ENCODE results near the gene DCANP1.

DCANP1 gene

GRCh38 chr5:135457424-135458071 lies 10.4 kb upstream of the DCANP1 start:
- DNase-seq (ENCODE audit: low read depth in 2 of 2, low spot score in 1 of 2), result peak in 1 of 2 donors; percentile 15

- no peak for DNase-seq (ENCODE audit: low read depth in 2 of 2, low spot score in 1 of 2)
Measured at GRCh38 chr5:135456238-135457099, 9.3 kb upstream of the DCANP1 start.

GRCh38 chr5:135455876-135456237 lies 8.7 kb upstream of the DCANP1 start:
- DNase-seq (ENCODE audit: low read depth in 2 of 2, low spot score in 1 of 2), result no peak

DNA sequence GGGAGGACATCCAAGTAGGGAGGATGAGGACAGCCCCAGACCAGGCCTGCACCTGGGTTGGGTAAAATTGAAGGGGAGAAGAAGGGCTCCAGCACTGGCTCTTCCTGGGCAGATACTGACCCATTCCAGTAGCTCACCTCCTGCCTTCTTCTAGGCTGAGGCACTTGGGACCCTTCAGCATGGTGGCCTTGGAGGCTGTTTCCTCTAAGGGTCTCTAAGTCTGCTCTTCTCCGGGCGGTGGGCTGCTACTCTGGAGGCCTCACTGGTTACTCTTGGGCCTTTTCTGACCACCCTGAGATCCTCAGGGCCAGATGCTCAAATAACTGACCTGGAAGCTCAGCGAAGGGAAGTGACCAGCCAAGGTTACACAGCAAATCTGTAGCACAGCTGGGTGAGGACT lies 7.8 kb upstream of the DCANP1 start:
- DNase-seq (ENCODE audit: low read depth in 2 of 2, low spot score in 1 of 2), result no peak

GRCh38 chr5:135453613-135454012 lies 6.5 kb upstream of the DCANP1 start:
- no peak for DNase-seq (ENCODE audit: low read depth in 2 of 2, low spot score in 1 of 2)

DNA sequence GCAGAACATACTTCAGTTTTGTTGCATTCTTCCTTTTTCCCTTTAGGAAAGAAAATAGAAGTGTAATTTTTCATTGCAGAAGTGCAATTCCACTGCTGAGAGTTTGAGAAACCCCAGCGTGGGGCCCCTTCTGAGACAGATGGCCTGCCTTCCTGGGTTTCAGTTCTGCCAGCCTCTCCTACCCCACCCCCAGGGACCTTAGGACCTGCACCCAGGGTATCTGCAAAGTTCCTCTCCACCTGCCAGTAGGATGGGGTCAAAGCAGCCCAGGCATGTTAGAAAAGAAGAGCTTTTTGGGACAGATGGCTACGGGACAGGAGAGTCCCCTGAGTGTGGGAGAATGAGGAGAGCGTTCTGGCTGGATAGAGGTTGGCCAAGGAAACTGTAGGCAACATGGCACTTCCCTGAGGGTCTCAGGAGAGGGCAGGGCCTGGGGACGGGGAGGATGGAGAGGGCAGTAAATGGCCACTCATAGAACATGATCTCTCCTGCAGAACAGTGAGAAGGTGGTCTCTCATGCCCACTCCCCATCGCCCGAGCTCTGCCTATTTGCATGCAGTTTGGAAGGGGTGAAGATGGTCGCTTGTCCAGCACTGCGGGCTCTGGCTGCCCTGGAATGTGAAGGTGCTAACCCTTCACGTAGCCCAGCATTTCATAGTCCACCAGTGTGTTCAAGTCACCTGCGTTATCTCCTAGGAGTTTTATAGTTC lies 5.3 kb upstream of the DCANP1 start, which contains the start of gene TIFAB:
Gene TIFAB, minus strand, starts transcription at position 31 of the 710 bp plus-strand sequence. CDS start 2,412 bp downstream, outside the sequence.
- DNase-seq (ENCODE audit: low read depth in 2 of 2, low spot score in 1 of 2), result no peak

DNA sequence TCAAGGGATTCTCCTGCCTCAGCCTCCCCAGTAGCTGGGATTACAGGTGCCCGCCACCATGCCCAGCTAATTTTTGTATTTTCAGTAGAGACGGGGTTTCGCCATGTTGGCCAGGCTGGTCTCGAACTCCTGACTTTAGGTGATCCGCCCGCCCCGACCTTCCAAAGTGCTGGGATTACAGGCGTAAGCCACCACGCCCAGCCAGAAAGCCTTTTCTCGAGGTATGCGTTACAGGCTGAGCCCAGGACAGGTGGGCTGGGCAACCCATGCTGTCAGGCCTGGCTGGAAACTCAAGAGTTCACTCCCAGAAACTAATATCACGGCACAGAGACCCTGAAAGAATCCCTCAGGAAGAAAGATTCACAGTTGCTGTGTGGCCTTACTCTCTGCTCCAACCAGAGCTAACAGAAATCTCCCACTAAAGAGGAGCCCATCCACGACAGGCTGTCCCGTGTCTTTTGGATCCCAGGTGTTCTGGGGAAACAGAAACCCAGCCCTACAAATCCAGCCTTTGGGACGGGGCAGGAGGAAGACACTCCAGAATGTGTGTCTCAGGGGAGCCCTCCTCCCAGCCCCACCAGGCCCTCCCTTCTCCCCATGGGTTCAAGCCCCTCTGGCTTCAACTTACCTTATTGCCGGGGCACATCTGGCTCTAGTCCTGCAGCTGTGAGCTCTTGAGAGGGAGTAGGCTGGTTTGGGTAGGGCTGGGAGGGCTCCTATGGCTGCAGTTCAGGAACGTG lies 4.6 kb upstream of the DCANP1 start:
- DNase-seq (ENCODE audit: low read depth in 2 of 2, low spot score in 1 of 2), result no peak

DNA sequence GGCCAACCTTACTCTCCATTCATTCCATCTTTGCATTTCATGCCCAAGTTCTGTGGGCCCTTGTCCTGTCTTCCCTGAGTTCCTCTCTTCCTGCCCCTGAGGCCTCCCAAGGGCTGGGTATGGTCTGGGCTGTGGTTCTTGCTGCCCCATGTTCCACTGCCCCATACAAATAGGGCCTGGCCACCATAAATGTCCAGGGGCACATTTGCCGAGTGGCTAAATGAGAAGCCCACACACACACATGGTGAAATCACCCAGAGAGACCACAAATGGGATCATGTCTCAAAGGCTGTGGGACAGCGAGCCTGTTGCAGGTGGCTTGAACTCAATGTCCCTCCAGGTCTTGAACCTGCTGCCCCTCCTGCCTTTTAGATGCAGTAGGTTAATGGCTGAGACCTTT lies 3.8 kb upstream of the DCANP1 start:
- no peak for DNase-seq (ENCODE audit: low read depth in 2 of 2, low spot score in 1 of 2)

- DNase-seq (ENCODE audit: low read depth in 2 of 2, low spot score in 1 of 2), result no peak
Measured at GRCh38 chr5:135450336-135450735, 3.2 kb upstream of the DCANP1 start.

DNA sequence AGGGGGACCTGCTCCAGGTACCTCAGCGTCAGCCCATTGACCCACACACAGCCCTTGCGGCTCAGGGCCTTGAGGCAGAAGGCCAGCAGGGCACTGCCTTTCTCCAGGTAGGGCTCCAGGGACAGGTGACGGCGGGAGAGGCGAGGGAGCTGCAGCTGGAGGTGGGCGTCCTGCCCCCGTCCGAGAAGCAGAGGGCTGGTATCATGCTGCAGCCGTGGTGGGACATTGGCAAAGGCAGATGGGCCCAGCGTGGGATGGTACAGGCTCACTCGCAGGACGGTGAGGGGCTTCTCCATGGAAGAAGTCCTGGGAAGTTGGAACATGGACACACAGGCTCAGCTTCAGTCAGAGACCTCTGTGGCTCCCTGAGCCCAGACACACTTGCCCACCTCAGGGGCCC lies 2.5 kb upstream of the DCANP1 start:
- DNase-seq (ENCODE audit: low read depth in 2 of 2, low spot score in 1 of 2), result no peak

DNA sequence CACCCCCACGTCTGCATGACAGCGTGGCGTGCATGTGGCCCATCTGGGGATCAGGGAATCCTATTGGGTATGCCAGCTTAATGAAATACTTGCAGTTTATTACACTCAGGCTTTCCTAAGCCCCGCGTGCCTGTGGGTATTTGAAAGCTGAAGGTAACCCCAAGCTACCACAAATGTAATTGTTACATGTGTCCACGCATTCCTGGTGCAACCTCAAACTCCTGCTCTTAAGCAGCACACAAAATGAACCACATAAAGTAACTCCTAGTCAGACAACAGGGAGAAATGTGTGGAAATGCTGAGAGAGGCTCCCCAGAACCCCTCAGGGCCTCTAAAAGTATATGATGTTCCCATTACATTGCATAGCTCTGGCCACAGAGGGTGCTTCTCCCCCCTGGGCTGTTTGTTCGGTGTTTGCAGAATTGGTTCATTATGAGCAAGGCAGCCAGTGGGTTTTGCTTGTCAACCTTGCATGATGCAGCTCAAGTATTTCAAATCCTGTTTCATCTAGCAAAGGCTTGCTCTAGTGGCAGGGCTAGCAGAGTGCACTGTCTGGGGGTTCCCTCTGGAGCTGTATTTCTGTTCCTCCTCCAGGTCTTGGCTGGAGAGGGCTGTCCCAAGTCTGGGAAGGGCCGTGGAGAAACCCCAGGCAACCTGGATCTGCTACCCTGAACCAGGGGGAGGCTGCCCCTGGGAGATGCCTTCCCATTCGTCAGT lies 1.8 kb upstream of the DCANP1 start:
- DNase-seq (ENCODE audit: low read depth in 2 of 2, low spot score in 1 of 2), result no peak

DNA sequence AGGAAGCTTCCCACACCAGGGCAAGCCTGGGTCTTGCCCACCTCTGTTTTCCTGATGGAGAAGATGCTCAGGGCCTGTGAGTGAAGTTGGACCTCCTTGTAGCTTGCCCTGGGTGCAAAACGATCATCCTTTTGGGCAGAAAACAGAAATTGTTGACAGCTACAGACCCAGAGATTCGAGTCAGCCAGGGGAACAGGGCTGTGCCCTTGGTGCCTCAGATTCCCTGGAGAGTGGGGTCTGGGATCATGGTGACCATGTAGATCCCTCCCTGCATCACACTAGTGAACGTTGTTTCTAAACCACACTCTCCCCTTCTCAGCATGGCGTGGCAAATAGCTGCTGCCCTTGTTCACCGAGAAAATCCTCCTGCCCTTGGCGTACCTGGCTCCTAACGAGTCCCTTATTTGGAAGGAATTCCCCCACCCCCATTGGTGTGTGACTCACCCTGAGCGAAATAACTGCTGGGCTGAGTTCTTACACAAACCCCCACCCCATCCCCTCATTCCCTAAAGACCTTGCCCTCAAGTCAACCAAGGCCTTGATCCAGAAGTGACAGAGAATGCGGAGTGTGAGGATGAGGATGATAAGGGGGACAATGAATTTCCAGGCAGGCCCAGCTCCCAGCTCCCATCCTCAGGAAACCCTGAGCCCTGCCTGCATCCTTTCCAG lies 1.1 kb upstream of the DCANP1 start:
- no peak for DNase-seq (ENCODE audit: low read depth in 2 of 2, low spot score in 1 of 2)

GRCh38 chr5:135446615-135447014 lies 533 bp downstream of the DCANP1 start:
- no peak for DNase-seq (ENCODE audit: low read depth in 2 of 2, low spot score in 1 of 2)

- DNase-seq (ENCODE audit: low read depth in 2 of 2, low spot score in 1 of 2), result no peak
Measured at GRCh38 chr5:135446206-135446605, 942 bp downstream of the DCANP1 start.

DNA sequence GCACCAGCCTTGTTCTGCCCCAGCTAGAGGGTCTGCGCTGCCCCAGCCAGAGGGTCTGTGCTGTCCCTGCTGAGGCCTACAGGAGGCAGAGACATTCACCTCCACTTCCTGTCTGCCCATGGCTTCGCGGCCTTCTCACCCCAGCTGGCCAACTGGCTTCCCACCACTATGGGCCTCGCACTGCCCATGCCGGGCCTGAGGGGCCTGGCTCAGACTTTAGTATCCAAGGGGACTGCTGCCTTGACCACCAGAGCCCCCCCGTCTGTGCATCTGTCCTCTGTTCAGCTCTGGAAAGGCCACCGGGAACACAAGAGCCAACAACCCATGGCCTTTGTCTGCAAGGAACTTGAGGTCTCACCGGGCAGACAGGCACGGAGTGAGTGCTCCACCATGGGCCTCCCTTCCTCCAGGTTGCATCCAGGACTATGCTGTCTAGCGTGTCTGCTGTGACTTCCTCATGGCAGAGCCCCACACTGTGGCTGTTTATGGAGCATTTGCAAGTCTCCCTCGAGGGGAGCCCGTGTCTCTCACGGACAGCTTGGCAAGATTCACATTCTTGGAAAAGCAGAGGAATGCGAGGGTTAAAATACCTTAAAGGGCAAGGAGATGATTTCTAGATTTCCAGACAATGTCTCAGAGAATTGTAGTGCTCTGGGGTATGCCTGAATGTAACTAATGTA lies 1.7 kb downstream of the DCANP1 start:
- no peak for DNase-seq (ENCODE audit: low read depth in 2 of 2, low spot score in 1 of 2)

DNA sequence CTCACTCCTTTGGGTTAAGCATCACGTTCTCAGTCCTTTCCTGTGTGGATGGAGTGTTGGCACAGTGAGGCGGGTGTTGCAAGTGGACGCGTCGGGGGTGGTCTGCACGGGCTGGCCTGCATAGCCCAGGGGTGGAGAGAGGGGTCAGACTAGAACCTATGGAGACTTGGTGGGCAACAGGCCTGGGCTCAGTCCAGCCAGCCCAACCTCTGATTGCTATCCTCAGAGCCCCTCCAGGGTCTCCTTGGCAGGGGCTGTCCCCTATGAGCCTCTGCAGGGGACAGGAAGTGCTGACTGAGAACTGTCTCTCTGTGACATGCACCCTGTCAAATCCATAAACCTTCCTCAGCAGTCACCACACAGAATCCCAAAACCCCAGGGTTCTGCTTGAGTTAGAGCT lies 2.3 kb downstream of the DCANP1 start:
- DNase-seq (ENCODE audit: low read depth in 2 of 2, low spot score in 1 of 2), result no peak

DNA sequence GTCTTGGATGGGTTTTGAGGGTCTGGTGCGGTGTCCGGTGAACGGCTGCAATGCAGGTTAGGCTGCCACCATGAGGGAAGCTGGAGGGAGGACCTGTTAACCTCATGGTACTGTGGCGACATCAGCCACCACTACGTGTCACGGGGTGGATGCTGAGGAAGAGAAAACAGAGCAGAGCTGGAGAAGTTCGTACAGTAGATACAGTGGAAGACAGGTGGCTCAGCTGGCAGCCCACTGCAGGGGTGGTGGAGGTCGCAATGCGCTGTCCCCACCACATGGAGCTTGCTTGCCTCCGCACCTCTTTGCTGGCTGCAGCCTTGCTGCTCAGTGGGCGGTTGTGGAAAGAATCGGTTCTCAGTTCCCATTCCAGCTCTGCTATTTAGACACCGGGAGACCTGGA lies 2.8 kb downstream of the DCANP1 start:
- DNase-seq (ENCODE audit: low read depth in 2 of 2, low spot score in 1 of 2), result no peak

GRCh38 chr5:135443161-135443960 lies 3.8 kb downstream of the DCANP1 start:
- DNase-seq (ENCODE audit: low read depth in 2 of 2, low spot score in 1 of 2), result no peak

Data from stimulated activated CD8-positive, alpha-beta memory T cell treated with anti-CD3 and anti-CD28 coated beads, Interleukin-4, amount 100 ng/mL, for 1 hour (primary cell).